K562 (cell line): Measurements from ENCODE around the gene SLC2A9. TPM values are rescaled to one million over a fixed set of nuclear protein-coding genes. Genes with fewer than 3 reads are reported as not detected.

Experiments used
- ATAC-seq: fragments of 200-7000 bp; cut with Tn5 transposase; 3 replicates; pipeline ENCODE4 v1.9.1; 2020; ENCODE audit warnings: moderate library complexity
- BruUV-seq: library from RNA; stranded (reverse); fragments of 400-500 nt; replicated peaks from 2 replicates; lab custom pipeline; 2021; lab: Mats Ljungman, UMichigan
- CTCF ChIA-PET: fragments of 300-600 bp; formaldehyde crosslinking; extraction: SDS; loops from one replicate; lab custom pipeline; 2021; ENCODE audit warnings: low intra/inter-chr PET ratio; lab: Yijun Ruan, JAX
- POLR2A ChIA-PET: fragments of 300-600, 350-650 bp; sonication (Branson Sonifier 250); formaldehyde crosslinking; extraction: SDS; loops from one replicate; lab custom pipeline; 2021; ENCODE audit warnings: antibody characterized with exemption, inconsistent platforms; lab: Yijun Ruan, JAX
- DNase-seq, 4 experiments: peaks; one replicate each; pipeline versions ENCODE4 v3.0.0 to v3.0.0-alpha.2; 2011 to 2018; ENCODE audit warnings: low spot score in 3 of 4, mixed read lengths in 3 of 4; ENCODE audit errors: extremely low read depth in 1 of 4
- FAIRE-seq: peaks from 2 replicates; lab custom pipeline; 2011; peaks lifted over from hg19 to GRCh38; lab: Jason Lieb, UNC
- H2AFZ ChIP-seq: 2 replicates; pipeline ENCODE4 v1.6.0; 2011; ENCODE audit warnings: low read depth, low read length, control low read depth, inconsistent platforms
- H3K27ac ChIP-seq: fragments of 200-600 bp; 3 replicates; pipeline ENCODE4 v1.8.0; 2011; ENCODE audit warnings: low read depth, mild to moderate bottlenecking, control low read depth, inconsistent platforms, low read length, moderate library complexity, mixed read lengths; ENCODE audit errors: extremely low read depth
- H3K27me3 ChIP-seq, 2 experiments: fragments of 300-600 bp in 1 of 2; 2 replicates in 1 of 2; 3 replicates in 1 of 2; pipeline versions ENCODE4 v1.6.0 to v1.8.0; 2011; ENCODE audit warnings: inconsistent platforms in 2 of 2, low read length in 2 of 2, mild to moderate bottlenecking in 1 of 2, mixed read lengths in 1 of 2, moderate library complexity in 1 of 2; ENCODE audit not compliant: control insufficient read depth in 2 of 2, insufficient read depth in 2 of 2
- H3K36me3 ChIP-seq: fragments of 300-600 bp; 3 replicates; pipeline ENCODE4 v1.8.0; 2011; ENCODE audit warnings: mild to moderate bottlenecking, low read length, inconsistent platforms; ENCODE audit not compliant: control insufficient read depth, insufficient read depth
- H3K4me1 ChIP-seq, 2 experiments: fragments of 200-600 bp in 1 of 2; replicated peaks in 1 of 2; 2 replicates in 1 of 2; 3 replicates in 1 of 2; pipeline versions ENCODE4 v1.5.1 to v1.8.0; 2011; ENCODE audit warnings: inconsistent platforms in 2 of 2, low read length in 2 of 2, mild to moderate bottlenecking in 1 of 2, mixed read lengths in 1 of 2, moderate library complexity in 1 of 2; ENCODE audit not compliant: control insufficient read depth in 2 of 2, insufficient read depth in 2 of 2
- H3K4me2 ChIP-seq: 2 replicates; pipeline ENCODE4 v1.6.1; 2011; ENCODE audit warnings: low read length, control low read depth, inconsistent platforms, mixed read lengths; ENCODE audit not compliant: insufficient read depth
- H3K4me3 ChIP-seq: fragments of 200-600 bp; sonication (generic), shearing (Covaris generic); 2 replicates; pipeline ENCODE4 v1.5.1; 2016; ENCODE audit warnings: control low read depth, inconsistent platforms
- H3K79me2 ChIP-seq: fragments of 200-600 bp; 3 replicates; pipeline ENCODE4 v1.8.0; 2011; ENCODE audit warnings: low read length, inconsistent platforms; ENCODE audit not compliant: control insufficient read depth, insufficient read depth
- H3K9ac ChIP-seq, 2 experiments: 2 replicates each; pipeline versions ENCODE4 v1.6.0 to v1.6.1; 2011; ENCODE audit warnings: low read depth in 2 of 2, low read length in 2 of 2, control low read depth in 1 of 2, inconsistent platforms in 1 of 2, mild to moderate bottlenecking in 1 of 2, mixed read lengths in 1 of 2; ENCODE audit not compliant: insufficient read depth in 1 of 2
- H3K9me1 ChIP-seq: one replicate; pipeline ENCODE4 v1.6.0; 2011; ENCODE audit warnings: inconsistent platforms, mild to moderate bottlenecking, low read length, moderate library complexity; ENCODE audit not compliant: control insufficient read depth, insufficient read depth
- H3K9me3 ChIP-seq: replicated peaks from 2 replicates; pipeline ENCODE4 v1.5.1; 2011; ENCODE audit warnings: low read depth, low read length, inconsistent platforms; ENCODE audit not compliant: control insufficient read depth, insufficient read depth
- H4K20me1 ChIP-seq: replicated peaks from 2 replicates; pipeline ENCODE4 v1.6.1; 2011; ENCODE audit warnings: low read length, inconsistent platforms, mixed read lengths; ENCODE audit not compliant: control insufficient read depth, insufficient read depth
- FOXP4 ChIP-seq: sonication (generic); formaldehyde crosslinking; IDR thresholded peaks from 2 replicates; pipeline ENCODE4 v1.8.0; 2022; ENCODE audit warnings: mild to moderate bottlenecking, missing genetic modification reagents, borderline replicate concordance
- GTF3C2 ChIP-seq: IDR thresholded peaks from 3 replicates; pipeline ENCODE4 v1.6.1; 2011; ENCODE audit warnings: borderline replicate concordance, mild to moderate bottlenecking, moderate library complexity; ENCODE audit not compliant: insufficient read length; ENCODE audit errors: extremely low read depth
- KLF13 ChIP-seq: fragments of 450-650 bp; IDR thresholded peaks from 2 replicates; pipeline ENCODE4 v1.6.1; 2016; ENCODE audit warnings: missing genetic modification characterization, low read depth, mild to moderate bottlenecking, missing compliant biosample characterization, moderate library complexity, borderline replicate concordance
- MNT ChIP-seq, 2 experiments: fragments of 450-650 bp; conservative IDR thresholded peaks; 2 replicates each; pipeline ENCODE4 v1.6.1; 2017; ENCODE audit warnings: mild to moderate bottlenecking in 2 of 2, moderate library complexity in 2 of 2
- ZBTB49 ChIP-seq: sonication (generic); formaldehyde crosslinking; IDR thresholded peaks from 2 replicates; pipeline ENCODE4 v1.8.0; 2022; ENCODE audit warnings: missing genetic modification reagents, mild to moderate bottlenecking, borderline replicate concordance
- ZNF76 ChIP-seq: fragments of 250-450 bp; sonication (Bioruptor Pico); IDR thresholded peaks from 2 replicates; pipeline ENCODE4 v1.4.0; 2020; ENCODE audit warnings: mild to moderate bottlenecking, moderate library complexity, borderline replicate concordance
- ZSCAN29 ChIP-seq: fragments of 450-650 bp; IDR thresholded peaks from 2 replicates; pipeline ENCODE4 v1.6.1; 2017
- WGBS: fragments of 100-300 bp; shearing (Covaris generic); methylation state at CpG from one replicate; pipeline ENCODE4 v1.1.6; 2016; ENCODE audit warnings: low coverage, mixed read lengths; ENCODE audit not compliant: insufficient coverage; ENCODE audit errors: missing lambda C conversion rate; 5-methylcytosine and 5-hydroxymethylcytosine counted together
- in situ Hi-C: fragments of 300-500 bp; cut with MboI; formaldehyde crosslinking; loops from 4 replicates; pipeline ENCODE4 v1.15.0; 2018; ENCODE audit warnings: inconsistent platforms, mixed read lengths
- intact Hi-C: fragments of 100-400 bp; cut with micrococcal nuclease; formaldehyde crosslinking; loops from 2 replicates; pipeline ENCODE4 v1.14.2; 2022
- polyA plus RNA-seq, 8 experiments: library from polyadenylated mRNA; depleted of rRNA in 4 of 8; stranded (reverse) in 5 of 8; unstranded in 3 of 8; fragments of >200 nt; fragmentation: Nextera tagmentation in 2 of 8; fragmentation: Illumina TruSeq in 1 of 8; extraction: Ambion mirVana in 2 of 8; extraction: Trizol in 1 of 8; gene quantifications; 2 replicates each; pipeline versions ENCODE4 v1.2.1 to v1.2.3, GENCODE V29; 2011 to 2014; ENCODE audit warnings: inconsistent platforms in 1 of 8, missing spikeins in 1 of 8
- total RNA-seq, 7 experiments: library from RNA; depleted of rRNA in 6 of 7; stranded (reverse); fragments of >200 nt in 6 of 7; fragmentation: Illumina TruSeq in 2 of 7; extraction: Trizol in 2 of 7; gene quantifications; 2 replicates each; pipeline versions ENCODE4 v1.2.1 to v1.2.3, GENCODE V29; 2011 to 2021; ENCODE audit warnings: low replicate concordance in 1 of 7
- TF ChIP-seq, protein P1 (sequence below): IDR thresholded peaks from 2 replicates; pipeline ENCODE4 v1.6.1; 2012; ENCODE audit warnings: low read depth, low read length, improper control_type of control experiment, borderline replicate concordance

The SLC2A9 gene
- total and polyA plus RNA-seq, 9 of the 15 experiments (the other 6 are each of a cell fraction or from before 2014, with no cell fraction given): 0.15 to 1.9 (median 0.76) TPM

DNA sequence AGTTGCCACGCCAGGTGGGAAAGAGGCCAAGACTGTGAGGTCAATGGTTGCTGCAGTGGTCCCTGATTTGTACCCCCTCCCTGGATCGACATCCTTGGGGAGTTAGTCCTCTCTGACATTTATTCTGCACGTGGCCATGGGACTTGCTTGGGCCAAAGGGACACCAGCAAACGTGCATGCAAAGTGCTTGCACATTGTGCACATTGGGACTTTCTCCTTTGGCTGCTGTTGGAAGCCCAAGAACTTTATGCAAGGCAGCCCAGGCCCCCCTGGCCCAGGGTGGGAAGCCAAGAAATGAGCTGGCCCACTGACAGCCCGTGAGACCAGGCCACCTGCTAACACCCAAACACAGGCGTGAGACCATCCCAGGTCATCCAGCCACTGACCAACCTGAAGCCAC lies 38.1 kb downstream of the SLC2A9 start:
- peaks cover 0 to 24% of the 10 kb centered on the region in 2 experiments; a peak in 2 of 5 replicates for H3K27me3 ChIP-seq
- TF ChIP-seq GTF3C2 (no peak), ZSCAN29 (no peak), FOXP4 (CRISPR knock-in tag) (no peak), ZNF76 (CRISPR knock-in tag) (no peak), ZBTB49 (CRISPR knock-in tag) (no peak), KLF13 (tag) (no peak), MNT (conservative IDR thresholded peaks at IDR 0.05) (no peak)
- TF ChIP-seq, protein P1, sequence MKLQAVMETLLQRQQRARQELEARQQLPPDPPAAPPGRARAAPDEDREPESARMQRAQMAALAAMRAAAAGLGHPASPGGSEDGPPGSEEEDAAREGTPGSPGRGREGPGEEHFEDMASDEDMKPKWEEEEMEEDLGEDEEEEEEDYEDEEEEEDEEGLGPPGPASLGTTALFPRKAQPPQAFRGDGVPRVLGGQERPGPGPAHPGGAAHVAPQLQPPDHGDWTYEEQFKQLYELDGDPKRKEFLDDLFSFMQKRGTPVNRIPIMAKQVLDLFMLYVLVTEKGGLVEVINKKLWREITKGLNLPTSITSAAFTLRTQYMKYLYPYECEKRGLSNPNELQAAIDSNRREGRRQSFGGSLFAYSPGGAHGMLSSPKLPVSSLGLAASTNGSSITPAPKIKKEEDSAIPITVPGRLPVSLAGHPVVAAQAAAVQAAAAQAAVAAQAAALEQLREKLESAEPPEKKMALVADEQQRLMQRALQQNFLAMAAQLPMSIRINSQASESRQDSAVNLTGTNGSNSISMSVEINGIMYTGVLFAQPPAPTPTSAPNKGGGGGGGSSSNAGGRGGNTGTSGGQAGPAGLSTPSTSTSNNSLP: no peak

More for the DNA sequence above, 38.1 kb downstream of the SLC2A9 start:
- no peaks in the 10 kb centered on the region for H3K4me1 ChIP-seq
- no peaks in the 10 kb centered on the region for H3K79me2 ChIP-seq
- ChIA-PET CTCF (no interaction called here), POLR2A (interaction anchor here (0.6 kb wide), 1 partner anchor 200 kb away, joined by 3 read pairs; no protein-coding TSS in a partner anchor)
- no peak overlapping the region for H3K9ac ChIP-seq
- intact Hi-C loops: no loop called here
- H3K4me2 ChIP-seq: no peak overlapping the region
- H3K9me1 ChIP-seq: no peaks in the 10 kb centered on the region
- in situ Hi-C loops: no loop called here
- BruUV-seq: no TSS peak
- H3K4me3 ChIP-seq: no peak overlapping the region
- 0% methylated on average over 6 of the region's 6 CpGs for WGBS
- DNase-seq: no peak
- H2AFZ ChIP-seq: no peak overlapping the region
- no peak for FAIRE-seq
- H3K36me3 ChIP-seq: no peaks in the 10 kb centered on the region
- H4K20me1 ChIP-seq: no peaks in the 10 kb centered on the region
- no peak for ATAC-seq
- H3K27ac ChIP-seq: no peak overlapping the region
- no peaks in the 10 kb centered on the region for H3K9me3 ChIP-seq
